Activated CD4-positive, alpha-beta T cell treated with anti-CD3 and anti-CD28 coated beads, Interleukin-2, amount 50 U/mL, for 24 hours (primary cell): ENCODE measurements around the gene CRKL.
"Not testable (repeated sequence)": the region's sequence is repeated elsewhere in the genome, so short reads cannot be mapped to it uniquely, and the experiment has no call there.

Experiments
- DNase-seq, 2 donors: peaks; one replicate each; pipeline ENCODE4 v3.0.0-alpha.2; 2020; ENCODE audit warnings: low read depth in 1 of 2, low spot score in 1 of 2

The CRKL gene

DNA sequence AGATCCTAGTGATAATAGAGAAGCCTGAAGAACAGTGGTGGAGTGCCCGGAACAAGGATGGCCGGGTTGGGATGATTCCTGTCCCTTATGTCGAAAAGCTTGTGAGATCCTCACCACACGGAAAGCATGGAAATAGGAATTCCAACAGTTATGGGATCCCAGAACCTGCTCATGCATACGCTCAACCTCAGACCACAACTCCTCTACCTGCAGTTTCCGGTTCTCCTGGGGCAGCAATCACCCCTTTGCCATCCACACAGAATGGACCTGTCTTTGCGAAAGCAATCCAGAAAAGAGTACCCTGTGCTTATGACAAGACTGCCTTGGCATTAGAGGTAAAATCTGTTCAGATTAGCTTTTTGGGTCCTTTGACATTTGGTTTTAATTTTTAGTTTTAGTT, 16.7 kb downstream of the CRKL start:
- no peak for DNase-seq

DNA sequence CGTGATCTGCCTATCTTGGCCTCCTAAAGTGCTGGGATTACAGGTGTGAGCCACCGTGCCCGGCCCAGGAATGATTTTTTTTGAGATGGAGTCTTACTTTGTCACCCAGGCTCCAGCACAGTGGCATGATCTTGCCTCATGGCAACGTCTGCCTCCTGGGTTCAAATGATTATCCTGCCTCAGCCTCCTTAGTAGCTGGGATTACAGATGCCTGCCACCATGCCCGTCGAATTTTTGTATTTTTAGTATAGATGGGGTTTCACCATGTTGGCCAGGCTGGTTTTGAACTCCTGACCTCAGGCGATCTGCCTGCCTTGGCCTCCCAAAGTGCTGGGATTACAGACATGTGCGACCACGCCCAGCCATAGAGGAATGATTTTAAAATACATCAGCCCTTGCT, 17.8 kb downstream of the CRKL start:
- DNase-seq = not testable (repeated sequence)

GRCh38 chr22:20935780-20936539, 18.8 kb downstream of the CRKL start:
- not testable (repeated sequence) for DNase-seq

DNA sequence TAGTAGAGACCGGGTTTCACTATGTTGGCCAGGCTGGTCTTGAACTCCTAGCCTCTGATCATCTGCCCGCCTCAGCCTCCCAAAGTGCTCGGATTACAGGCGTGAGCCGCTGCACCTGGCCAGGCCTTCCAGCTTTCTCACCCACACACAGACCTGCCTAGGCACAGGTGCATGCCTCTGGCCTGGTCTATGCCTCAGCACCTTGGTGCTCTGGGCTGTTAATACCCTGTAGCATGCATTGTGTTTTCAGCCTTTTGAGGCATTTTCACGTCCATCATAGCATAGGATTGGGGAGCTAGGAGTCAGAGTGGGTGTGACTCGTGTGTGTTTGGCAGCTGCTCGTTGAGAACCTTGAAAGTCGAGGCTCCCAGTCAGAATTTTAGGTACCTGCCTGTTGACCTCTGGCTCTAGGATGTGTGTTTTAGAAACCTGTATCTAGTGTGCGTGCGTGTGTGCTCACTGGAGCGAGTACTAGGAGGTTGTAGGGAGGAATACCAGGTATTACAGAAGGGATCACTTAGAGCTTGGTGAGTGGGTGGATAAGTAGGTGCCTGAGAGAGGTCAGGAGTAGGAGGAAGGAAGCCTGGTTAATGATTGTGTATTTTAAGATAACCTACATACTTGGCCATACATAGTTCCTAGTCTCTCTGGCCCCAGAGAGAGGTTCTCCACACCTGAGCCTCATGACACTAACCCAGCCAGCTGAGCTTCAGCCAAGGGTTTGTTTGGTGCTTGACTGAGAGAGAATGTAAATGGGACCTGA, 20.0 kb downstream of the CRKL start:
- no peak for DNase-seq

DNA sequence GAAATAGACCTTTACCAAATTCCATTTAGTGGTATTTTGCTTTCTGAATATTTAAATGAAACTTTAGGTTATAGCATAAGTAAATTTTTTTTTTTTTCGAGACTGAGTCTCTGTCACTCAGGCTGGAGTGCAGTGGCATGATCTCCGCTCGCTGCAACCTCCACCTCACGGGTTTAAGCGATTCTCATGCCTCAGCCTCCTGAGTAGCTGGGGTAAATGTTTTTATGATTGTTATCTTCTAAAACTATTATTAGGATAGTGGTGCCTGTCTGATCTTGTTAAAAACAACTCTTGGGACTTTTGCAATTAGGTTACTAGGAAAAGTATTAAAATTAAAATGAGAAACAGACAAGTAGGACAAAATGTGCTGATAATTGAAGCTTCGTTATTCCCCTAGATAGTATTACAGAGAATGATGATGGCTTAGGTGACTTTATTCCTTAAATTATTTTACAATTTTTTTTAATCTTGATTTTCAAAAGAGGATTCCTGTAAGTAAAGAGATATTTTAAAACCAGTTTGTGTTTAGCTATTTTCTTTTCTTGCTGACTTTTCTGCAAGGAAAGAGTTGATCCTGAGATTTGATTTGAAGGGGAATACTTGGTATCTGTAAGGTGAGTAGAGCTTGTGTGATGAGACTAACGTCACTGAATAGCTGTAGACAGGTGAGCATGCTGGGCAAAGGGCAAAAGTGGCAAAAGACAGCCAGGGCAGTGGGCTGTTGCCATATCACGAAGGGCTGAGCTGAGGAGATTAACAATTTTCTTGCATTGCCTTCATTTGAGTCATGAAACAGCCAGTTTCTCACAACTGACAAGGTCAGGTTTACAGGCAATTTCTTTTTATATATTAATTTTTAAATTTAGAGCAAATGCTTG, 20.8 kb downstream of the CRKL start:
- DNase-seq = no peak

- not testable (repeated sequence) for DNase-seq
These were observed 22.4 kb downstream of the CRKL start for GRCh38 chr22:20939457-20940185.

GRCh38 chr22:20940186-20940651, 23.0 kb downstream of the CRKL start:
- no peak for DNase-seq

DNA sequence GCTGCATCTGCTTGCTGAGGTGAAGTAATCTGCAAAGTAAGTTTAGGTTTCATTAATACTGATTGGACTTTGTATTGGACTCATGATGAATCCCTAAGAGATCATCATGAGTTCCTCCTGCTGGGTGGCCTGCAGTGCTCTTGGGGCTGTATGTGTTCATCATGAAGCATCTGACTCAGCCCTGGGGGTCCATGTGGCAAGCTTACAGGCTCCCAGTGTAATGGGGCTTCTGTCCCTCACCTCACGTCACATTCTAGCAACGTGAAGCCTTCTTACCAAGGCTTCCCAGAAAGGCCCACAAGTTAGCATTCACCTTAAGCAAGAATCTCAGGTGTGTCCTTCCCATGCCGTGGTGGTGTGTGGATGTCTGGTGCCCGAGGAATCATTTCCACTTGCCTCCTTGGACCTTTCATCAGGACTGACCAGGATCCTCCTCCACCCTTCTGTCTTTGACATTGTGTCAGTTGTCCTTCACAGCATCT, 23.7 kb downstream of the CRKL start:
- no peak for DNase-seq

DNA sequence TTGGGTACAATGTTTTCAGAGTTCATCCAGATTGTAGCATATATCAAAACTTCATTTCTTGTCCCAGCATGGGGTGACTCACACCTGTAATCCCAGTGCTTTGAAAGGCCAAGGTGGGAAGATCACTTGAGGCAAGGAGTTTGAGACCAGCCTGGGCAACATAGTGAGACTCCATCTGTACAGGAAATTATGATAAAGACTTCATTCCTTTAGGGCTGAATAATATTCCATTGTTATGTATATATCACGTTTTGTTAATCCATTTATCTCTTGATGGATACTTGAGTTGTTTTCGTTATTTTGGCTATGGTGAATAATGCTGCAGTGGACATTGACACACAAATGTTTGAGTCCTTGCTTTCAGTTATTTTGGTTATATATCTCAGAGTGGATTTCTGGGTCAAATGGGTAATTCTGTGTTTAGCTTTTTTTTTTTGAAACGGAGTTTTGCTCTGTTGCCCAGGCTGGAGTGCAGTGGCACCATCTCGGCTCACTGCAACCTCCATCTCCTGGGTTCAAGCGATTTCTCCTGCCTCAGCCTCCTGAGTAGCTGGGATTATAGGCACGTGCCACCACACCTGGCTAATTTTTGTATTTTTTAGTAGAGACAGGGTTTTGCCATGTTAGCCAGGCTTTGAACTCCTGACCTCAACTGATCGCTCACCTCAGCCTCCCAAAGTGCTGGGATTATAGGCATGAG, 25.1 kb downstream of the CRKL start:
- not testable (repeated sequence) for DNase-seq

DNA sequence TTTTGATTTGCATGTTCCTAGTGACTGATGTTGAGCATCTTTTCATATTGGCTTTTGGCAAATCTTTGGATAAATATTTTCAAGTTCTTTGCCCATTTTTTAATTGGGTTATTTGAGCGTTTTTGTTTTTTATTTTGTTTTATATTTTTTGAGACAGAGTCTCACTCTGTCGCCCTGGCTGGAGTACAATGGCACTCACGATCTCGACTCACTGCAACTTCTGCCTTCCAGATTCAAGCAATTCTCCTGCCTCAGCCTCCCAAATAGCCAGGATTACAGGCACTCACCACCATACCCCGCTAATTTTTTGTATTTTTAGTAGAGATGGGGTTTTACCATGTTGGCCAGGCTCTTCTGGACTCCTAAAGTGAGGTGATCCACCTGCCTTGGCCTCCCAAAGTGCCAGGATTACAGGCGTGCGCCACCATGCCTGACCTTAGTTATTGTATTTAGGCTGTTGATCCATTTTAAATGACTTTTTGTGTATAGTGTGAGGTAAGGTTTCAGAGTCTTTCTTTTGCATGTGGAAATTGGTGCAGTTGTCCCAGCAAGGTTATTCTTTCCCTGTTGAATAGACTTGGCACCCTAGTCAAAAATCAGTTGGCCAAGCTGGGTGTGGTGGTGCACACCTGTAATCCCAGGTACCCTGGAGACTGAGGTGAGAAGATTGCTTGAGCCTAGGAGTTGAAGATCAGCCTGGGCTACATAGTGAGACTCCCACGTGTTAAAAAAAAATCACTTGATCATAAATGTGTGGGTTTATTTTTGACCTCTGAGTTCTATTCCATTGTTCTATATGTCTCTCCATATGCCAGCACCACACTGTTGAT, 26.1 kb downstream of the CRKL start:
- no peak for DNase-seq

- no peak for DNase-seq
These were observed 26.8 kb downstream of the CRKL start for GRCh38 chr22:20944042-20944441.

GRCh38 chr22:20945578-20945934, 28.3 kb downstream of the CRKL start:
- no peak for DNase-seq

DNA sequence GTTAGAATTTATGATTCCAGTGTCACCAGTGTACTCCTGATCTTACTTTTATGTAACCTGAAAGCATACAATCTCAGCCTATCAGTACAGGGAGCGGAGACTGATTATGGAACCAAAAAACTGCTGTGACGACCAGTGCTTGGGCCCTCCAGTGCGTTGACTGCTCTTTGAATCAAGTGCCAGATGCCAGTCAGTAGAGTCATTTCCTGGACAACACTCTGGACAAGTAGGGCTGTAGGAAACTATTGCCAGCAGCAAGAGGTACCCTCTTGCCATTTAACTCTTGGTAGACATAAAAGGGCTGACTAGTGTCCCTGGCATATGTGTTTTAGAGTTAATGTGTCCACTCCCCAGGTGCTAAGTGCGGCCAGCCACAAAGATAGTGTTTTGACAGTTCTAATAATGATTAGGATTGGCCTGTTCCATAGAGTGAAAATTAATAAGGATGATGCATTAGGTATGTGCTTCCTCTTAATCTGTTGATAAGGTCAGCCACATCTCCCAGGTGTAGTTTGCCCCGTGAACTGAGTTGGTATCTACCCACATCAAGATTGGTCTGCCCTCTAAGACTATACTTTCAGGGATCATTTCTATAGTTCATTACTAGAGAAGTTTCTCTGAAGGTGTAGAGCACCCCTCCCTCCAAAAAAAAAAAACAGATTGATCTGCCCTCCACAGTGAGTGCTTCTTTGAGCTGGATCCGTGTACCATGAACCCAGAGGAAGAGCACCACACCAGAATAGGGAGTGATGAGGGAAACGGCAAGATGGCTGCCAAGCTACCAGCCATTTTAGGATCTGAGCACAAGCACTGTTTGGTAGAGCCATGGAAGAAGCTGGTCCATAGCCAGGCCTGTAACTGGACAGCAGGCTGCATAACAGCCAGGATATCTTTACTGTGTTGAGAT, 29.1 kb downstream of the CRKL start:
- DNase-seq = no peak

- DNase-seq = no peak
These were observed 29.8 kb downstream of the CRKL start for GRCh38 chr22:20946991-20947390.

DNA sequence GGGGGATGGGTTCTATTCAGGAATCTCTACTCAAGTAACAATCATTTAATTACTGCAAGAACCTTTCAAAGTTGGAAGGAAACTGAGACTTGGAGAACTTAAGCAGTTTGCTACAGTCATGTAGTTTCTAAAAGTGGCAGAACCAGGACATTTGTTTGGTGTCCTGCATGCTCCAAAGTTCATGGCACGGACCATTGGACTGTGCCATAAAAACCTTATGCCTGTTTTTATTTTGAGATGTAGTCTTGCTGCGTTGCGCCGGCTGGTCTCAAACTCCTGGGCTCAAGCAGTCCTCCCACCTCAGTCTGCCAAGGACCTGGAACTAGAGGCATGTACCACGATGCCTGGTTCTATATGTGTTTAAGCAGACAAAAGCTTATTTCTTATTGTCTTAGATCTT, 31.2 kb downstream of the CRKL start:
- DNase-seq = no peak

DNA sequence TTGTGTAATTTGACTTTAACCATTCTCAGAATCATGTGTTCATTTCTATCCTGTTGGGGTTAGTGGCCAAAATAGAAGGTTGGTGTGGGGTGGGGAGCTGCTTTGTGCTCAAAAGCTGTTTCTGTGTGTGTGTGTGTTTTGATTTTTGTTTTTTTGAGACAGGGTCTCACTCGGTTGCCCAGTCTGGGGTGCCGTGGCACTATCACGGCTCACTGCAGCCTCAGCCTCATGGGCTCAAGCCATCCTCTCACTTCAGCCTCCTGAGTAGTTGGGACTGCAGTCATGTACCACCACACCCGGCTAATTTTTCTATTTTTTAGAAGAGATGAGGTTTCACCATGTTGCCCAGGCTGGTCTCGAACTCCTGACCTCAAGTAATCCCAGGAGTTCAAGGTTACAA, 31.8 kb downstream of the CRKL start:
- DNase-seq = no peak

- no peak for DNase-seq
These were observed 32.5 kb downstream of the CRKL start for GRCh38 chr22:20949698-20950183.
